Measurements from ENCODE around the gene TERT. TPM values are rescaled to one million over a fixed set of nuclear protein-coding genes. Genes with fewer than 3 reads are reported as not detected.

The TERT gene
- polyA plus RNA-seq, 1 experiment: not detected

DNA sequence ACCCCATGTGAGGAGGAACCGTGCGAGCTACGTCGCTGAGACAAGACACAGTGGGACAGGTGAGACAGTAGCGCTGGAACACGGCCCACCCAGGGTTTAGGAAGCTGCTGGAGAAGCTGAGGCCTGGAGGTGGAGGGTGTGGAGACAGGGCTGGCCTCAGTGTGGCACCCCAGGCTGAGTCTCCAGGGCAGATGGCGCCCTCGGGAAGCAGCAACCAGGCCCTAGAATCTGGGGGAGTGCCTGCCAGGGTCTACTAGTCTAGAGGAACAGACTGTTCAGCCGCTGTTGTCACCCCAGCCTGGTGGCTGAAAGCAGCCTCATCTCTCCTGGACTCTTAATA is 4.6 kb upstream of the TERT start:
- ChIA-PET POLR2A (no interaction called here), CTCF (no interaction called here)
- no peak overlapping the region for H3K27ac ChIP-seq (ENCODE audit: low read depth, low read length)
- no peaks in the 10 kb centered on the region; the same call in 1 of the 2 replicates for H3K9me3 ChIP-seq (ENCODE audit: control insufficient read depth, insufficient read depth, low read length)
- H3K27me3 ChIP-seq (ENCODE audit: control insufficient read depth, insufficient read depth, low read length): peaks cover 23% of the 10 kb centered on the region
- TF ChIP-seq, protein P1, sequence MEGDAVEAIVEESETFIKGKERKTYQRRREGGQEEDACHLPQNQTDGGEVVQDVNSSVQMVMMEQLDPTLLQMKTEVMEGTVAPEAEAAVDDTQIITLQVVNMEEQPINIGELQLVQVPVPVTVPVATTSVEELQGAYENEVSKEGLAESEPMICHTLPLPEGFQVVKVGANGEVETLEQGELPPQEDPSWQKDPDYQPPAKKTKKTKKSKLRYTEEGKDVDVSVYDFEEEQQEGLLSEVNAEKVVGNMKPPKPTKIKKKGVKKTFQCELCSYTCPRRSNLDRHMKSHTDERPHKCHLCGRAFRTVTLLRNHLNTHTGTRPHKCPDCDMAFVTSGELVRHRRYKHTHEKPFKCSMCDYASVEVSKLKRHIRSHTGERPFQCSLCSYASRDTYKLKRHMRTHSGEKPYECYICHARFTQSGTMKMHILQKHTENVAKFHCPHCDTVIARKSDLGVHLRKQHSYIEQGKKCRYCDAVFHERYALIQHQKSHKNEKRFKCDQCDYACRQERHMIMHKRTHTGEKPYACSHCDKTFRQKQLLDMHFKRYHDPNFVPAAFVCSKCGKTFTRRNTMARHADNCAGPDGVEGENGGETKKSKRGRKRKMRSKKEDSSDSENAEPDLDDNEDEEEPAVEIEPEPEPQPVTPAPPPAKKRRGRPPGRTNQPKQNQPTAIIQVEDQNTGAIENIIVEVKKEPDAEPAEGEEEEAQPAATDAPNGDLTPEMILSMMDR (IDR thresholded peaks at IDR 0.05; ENCODE audit: low read depth, low read length): no peak
- H3K4me3 ChIP-seq (ENCODE audit: low read depth, low read length): no peak overlapping the region
- DNase-seq (ENCODE audit: low read depth, low spot score): no peak

- TF ChIP-seq, protein P1 (IDR thresholded peaks at IDR 0.05; ENCODE audit: low read depth, low read length): no peak
Observed at GRCh38 chr5:1298723-1299510, 4.0 kb upstream of the TERT start.

DNA sequence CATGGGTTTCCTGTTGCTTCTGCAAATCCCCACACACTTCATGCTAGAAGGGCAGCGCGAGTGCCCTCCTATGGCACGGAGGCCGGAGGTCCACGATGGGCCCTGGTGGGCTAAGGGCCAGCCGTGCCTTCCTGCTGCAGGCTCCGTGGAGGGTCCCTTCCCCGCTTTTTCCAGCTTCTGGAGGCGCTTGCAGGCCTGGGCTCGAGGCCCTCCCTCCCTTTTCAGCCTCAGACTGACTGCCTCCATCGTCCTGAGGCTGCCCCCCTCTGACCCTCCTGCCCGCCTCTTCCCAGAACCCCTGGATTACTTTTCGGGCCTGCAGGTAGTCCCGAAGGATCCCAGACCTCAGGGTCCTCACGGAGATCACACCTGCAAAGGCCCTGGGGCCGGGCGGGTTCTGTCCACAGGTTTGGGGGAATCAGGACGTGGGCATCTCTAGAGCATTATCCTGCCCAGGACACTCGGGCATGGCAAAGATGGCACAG is 3.2 kb upstream of the TERT start:
- DNase-seq (ENCODE audit: low read depth, low spot score): no peak
- TF ChIP-seq, protein P1 (IDR thresholded peaks at IDR 0.05; ENCODE audit: low read depth, low read length): no peak
- H3K27ac ChIP-seq (ENCODE audit: low read depth, low read length): no peak overlapping the region
- H3K9me3 ChIP-seq (ENCODE audit: control insufficient read depth, insufficient read depth, low read length): peaks cover 4% of the 10 kb centered on the region; the same call in 1 of the 2 replicates
- CTCF ChIA-PET: no interaction called here
- peaks cover 21% of the 10 kb centered on the region for H3K27me3 ChIP-seq (ENCODE audit: control insufficient read depth, insufficient read depth, low read length)
- no peak overlapping the region for H3K4me3 ChIP-seq (ENCODE audit: low read depth, low read length)
- POLR2A ChIA-PET: no interaction called here

More at GRCh38 chr5:1298723-1299510, 4.0 kb upstream of the TERT start:
- Histone ChIP-seq H3K9me3 (ENCODE audit: control insufficient read depth, insufficient read depth, low read length) (no peaks in the 10 kb centered on the region; the same call in 1 of the 2 replicates), H3K27ac (ENCODE audit: low read depth, low read length) (no peak overlapping the region), H3K27me3 (ENCODE audit: control insufficient read depth, insufficient read depth, low read length) (peaks cover 21% of the 10 kb centered on the region), H3K4me3 (ENCODE audit: low read depth, low read length) (no peak overlapping the region)
- POLR2A ChIA-PET: no interaction called here
- CTCF ChIA-PET: no interaction called here
- DNase-seq (ENCODE audit: low read depth, low spot score): no peak

DNA sequence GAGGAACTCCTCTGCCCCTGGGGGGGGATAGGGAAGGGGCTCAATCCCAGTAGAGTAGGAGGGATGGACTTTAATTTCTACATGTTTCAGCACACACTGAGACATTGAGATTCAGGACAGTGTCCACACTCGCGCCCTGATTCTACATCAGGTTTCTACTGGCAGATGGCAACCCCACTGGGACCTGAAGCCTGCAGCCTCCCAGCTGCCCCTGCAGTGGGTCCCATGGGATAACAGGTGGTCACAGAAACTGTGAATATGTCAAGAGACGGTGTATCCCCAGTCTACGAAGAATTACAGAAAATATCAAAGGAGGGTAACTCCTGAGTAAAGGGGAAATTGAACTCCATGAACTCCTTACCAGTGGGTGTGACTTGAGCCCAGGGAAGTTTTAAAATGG is 2.4 kb upstream of the TERT start:
- DNase-seq (ENCODE audit: low read depth, low spot score): no peak
- ChIA-PET CTCF (no interaction called here), POLR2A (no interaction called here)
- H3K27me3 ChIP-seq (ENCODE audit: control insufficient read depth, insufficient read depth, low read length): peaks cover 21% of the 10 kb centered on the region
- H3K27ac ChIP-seq (ENCODE audit: low read depth, low read length): no peak overlapping the region
- TF ChIP-seq, protein P1 (IDR thresholded peaks at IDR 0.05; ENCODE audit: low read depth, low read length): no peak
- H3K4me3 ChIP-seq (ENCODE audit: low read depth, low read length): no peak overlapping the region
- H3K9me3 ChIP-seq (ENCODE audit: control insufficient read depth, insufficient read depth, low read length): peaks cover 8% of the 10 kb centered on the region; the same call in 1 of the 2 replicates

DNA sequence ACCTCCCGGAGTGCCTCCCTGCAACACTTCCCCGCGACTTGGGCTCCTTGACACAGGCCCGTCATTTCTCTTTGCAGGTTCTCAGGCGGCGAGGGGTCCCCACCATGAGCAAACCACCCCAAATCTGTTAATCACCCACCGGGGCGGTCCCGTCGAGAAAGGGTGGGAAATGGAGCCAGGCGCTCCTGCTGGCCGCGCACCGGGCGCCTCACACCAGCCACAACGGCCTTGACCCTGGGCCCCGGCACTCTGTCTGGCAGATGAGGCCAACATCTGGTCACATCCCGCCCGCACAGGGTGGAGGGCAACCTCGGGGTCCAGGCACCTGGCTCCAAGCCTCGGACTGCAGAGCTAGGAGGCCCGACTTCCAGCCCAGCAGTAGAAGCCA is 776 bp upstream of the TERT start:
- TF ChIP-seq, protein P1 (IDR thresholded peaks at IDR 0.05; ENCODE audit: low read depth, low read length): no peak
- H3K9me3 ChIP-seq (ENCODE audit: control insufficient read depth, insufficient read depth, low read length): peaks cover 19% of the 10 kb centered on the region; the same call in 1 of the 2 replicates

More for the DNA sequence above, 776 bp upstream of the TERT start:
- POLR2A ChIA-PET: no interaction called here
- DNase-seq (ENCODE audit: low read depth, low spot score): no peak
- CTCF ChIA-PET: no interaction called here
- peaks cover 21% of the 10 kb centered on the region for H3K27me3 ChIP-seq (ENCODE audit: control insufficient read depth, insufficient read depth, low read length)
- H3K4me3 ChIP-seq (ENCODE audit: low read depth, low read length): no peak overlapping the region
- H3K27ac ChIP-seq (ENCODE audit: low read depth, low read length): no peak overlapping the region
